Measurements from ENCODE around the gene TREX2.

TREX2 gene

GRCh38 chrX:153411988-153412574 is 33.8 kb downstream of the TREX2 start:
- Histone ChIP-seq H3K4me3 (replicated peaks; ENCODE audit: low read depth, low read length) (peak overlapping the region; percentile 61), H3K36me3 (ENCODE audit: control insufficient read depth, insufficient read depth, low read length) (no peaks in the 10 kb centered on the region), H3K27me3 (replicated peaks; ENCODE audit: control insufficient read depth, insufficient read depth, low read length) (no peaks in the 10 kb centered on the region)
- no peak for DNase-seq (ENCODE audit: extremely low read depth, insufficient read length)
- TF ChIP-seq CTCF (IDR thresholded peaks at IDR 0.05; ENCODE audit: insufficient read depth, low read length, poor library complexity, severe bottlenecking) = no peak

- Histone ChIP-seq H3K27me3 (replicated peaks; ENCODE audit: control insufficient read depth, insufficient read depth, low read length) (no peaks in the 10 kb centered on the region), H3K4me3 (replicated peaks; ENCODE audit: low read depth, low read length) (peak within 1 kb of the TSS; percentile 61), H3K36me3 (ENCODE audit: control insufficient read depth, insufficient read depth, low read length) (no peaks in the 10 kb centered on the region)
- DNase-seq (ENCODE audit: extremely low read depth, insufficient read length) = peak; percentile 70
- no peak for TF ChIP-seq CTCF (IDR thresholded peaks at IDR 0.05; ENCODE audit: insufficient read depth, low read length, poor library complexity, severe bottlenecking)
Observed at GRCh38 chrX:153411255-153411987, 34.4 kb downstream of the TREX2 start, which contains the start of gene ZFP92. ZFP92 (plus strand) TSS chrX:153411472; CDS start chrX:153418323, 6,851 bp downstream.

- TF ChIP-seq CTCF (IDR thresholded peaks at IDR 0.05; ENCODE audit: insufficient read depth, low read length, poor library complexity, severe bottlenecking) = no peak
- no peaks in the 10 kb centered on the region for H3K36me3 ChIP-seq (ENCODE audit: control insufficient read depth, insufficient read depth, low read length)
- no peaks in the 10 kb centered on the region for H3K27me3 ChIP-seq (replicated peaks; ENCODE audit: control insufficient read depth, insufficient read depth, low read length)
- no peak for DNase-seq (ENCODE audit: extremely low read depth, insufficient read length)
- peak overlapping the region; percentile 61 for H3K4me3 ChIP-seq (replicated peaks; ENCODE audit: low read depth, low read length)
Observed at GRCh38 chrX:153410888-153411254, 35.0 kb downstream of the TREX2 start.

- Histone ChIP-seq H3K36me3 (ENCODE audit: control insufficient read depth, insufficient read depth, low read length) (no peaks in the 10 kb centered on the region), H3K27me3 (replicated peaks; ENCODE audit: control insufficient read depth, insufficient read depth, low read length) (no peaks in the 10 kb centered on the region), H3K4me3 (replicated peaks; ENCODE audit: low read depth, low read length) (no peak overlapping the region)
- TF ChIP-seq CTCF (IDR thresholded peaks at IDR 0.05; ENCODE audit: insufficient read depth, low read length, poor library complexity, severe bottlenecking) = no peak
- no peak for DNase-seq (ENCODE audit: extremely low read depth, insufficient read length)
Observed at GRCh38 chrX:153410373-153410772, 35.5 kb downstream of the TREX2 start.

- Histone ChIP-seq H3K4me3 (replicated peaks; ENCODE audit: low read depth, low read length) (no peak overlapping the region), H3K36me3 (ENCODE audit: control insufficient read depth, insufficient read depth, low read length) (no peaks in the 10 kb centered on the region), H3K27me3 (replicated peaks; ENCODE audit: control insufficient read depth, insufficient read depth, low read length) (no peaks in the 10 kb centered on the region)
- DNase-seq (ENCODE audit: extremely low read depth, insufficient read length) = no peak
- no peak for TF ChIP-seq CTCF (IDR thresholded peaks at IDR 0.05; ENCODE audit: insufficient read depth, low read length, poor library complexity, severe bottlenecking)
Observed at GRCh38 chrX:153409414-153410101, 36.3 kb downstream of the TREX2 start.

Measured in GM06990 (cell line).